Karpas-422 (cell line): ENCODE results near the gene BEND5. TPM values are rescaled to one million over a fixed set of nuclear protein-coding genes. Genes with fewer than 3 reads are reported as not detected.

ENCODE experiments used
- DNase-seq: peaks from one replicate; pipeline ENCODE4 v3.0.0-alpha.2; 2015
- H2AFZ ChIP-seq: fragments of 200-600 bp; sonication (generic); 2 replicates; pipeline ENCODE4 v1.6.1; 2014; ENCODE audit warnings: antibody characterized with exemption, low read length, mixed read lengths
- H3K27ac ChIP-seq: fragments of 200-600 bp; sonication (generic); 2 replicates; pipeline ENCODE4 v1.5.1; 2014; ENCODE audit warnings: mild to moderate bottlenecking, low read length, moderate library complexity
- H3K27me3 ChIP-seq: fragments of 200-600 bp; sonication (generic); 2 replicates; pipeline ENCODE4 v1.6.1; 2014; ENCODE audit warnings: low read length, mixed read lengths
- H3K36me3 ChIP-seq: fragments of 200-600 bp; sonication (generic); 2 replicates; pipeline ENCODE4 v1.6.1; 2014; ENCODE audit warnings: low read length, mixed read lengths; ENCODE audit not compliant: insufficient read depth
- H3K4me1 ChIP-seq: fragments of 200-600 bp; sonication (generic); 2 replicates; pipeline ENCODE4 v1.6.1; 2014; ENCODE audit warnings: mild to moderate bottlenecking, low read length, mixed read lengths
- H3K4me2 ChIP-seq: fragments of 200-600 bp; sonication (generic); 2 replicates; pipeline ENCODE4 v1.6.1; 2014; ENCODE audit warnings: low read length, low read depth, mild to moderate bottlenecking; ENCODE audit not compliant: poor library complexity, severe bottlenecking
- H3K4me3 ChIP-seq: fragments of 200-600 bp; sonication (generic); 2 replicates; pipeline ENCODE4 v1.5.1; 2014; ENCODE audit warnings: mild to moderate bottlenecking, antibody characterized with exemption, low read length, mixed read lengths
- H3K79me2 ChIP-seq: fragments of 200-600 bp; sonication (generic); 2 replicates; pipeline ENCODE4 v1.6.1; 2014; ENCODE audit warnings: mild to moderate bottlenecking, low read length, mixed read lengths
- H3K9ac ChIP-seq: fragments of 200-600 bp; sonication (generic); 2 replicates; pipeline ENCODE4 v1.6.0; 2014; ENCODE audit warnings: low read length
- H3K9me2 ChIP-seq: fragments of 200-600 bp; sonication (generic), shearing (Covaris generic); replicated peaks from 2 replicates; pipeline ENCODE4 v1.6.0; 2014; ENCODE audit warnings: mild to moderate bottlenecking, low read length, moderate library complexity; ENCODE audit not compliant: insufficient read depth
- H3K9me3 ChIP-seq: fragments of 300-700, 200-600 bp; sonication (generic); 2 replicates; pipeline ENCODE4 v1.6.1; 2014; ENCODE audit warnings: low read length, mixed read lengths
- H4K20me1 ChIP-seq: fragments of 200-600 bp; sonication (generic); 2 replicates; pipeline ENCODE4 v1.6.1; 2014; ENCODE audit warnings: mild to moderate bottlenecking, antibody characterized with exemption, low read length, low read depth; ENCODE audit not compliant: insufficient read depth
- total RNA-seq: library from RNA; depleted of rRNA; stranded (reverse); fragments of >200 nt; shearing (Covaris generic); gene quantifications from 2 replicates; pipeline ENCODE4 v1.2.3, GENCODE V29; 2014; ENCODE audit warnings: low replicate concordance

The BEND5 gene
- total RNA-seq, 1 experiment from 2014 or later, result not detected

- Histone ChIP-seq H3K4me3 (no peak overlapping the region), H3K27ac (no peak overlapping the region), H2AFZ (no peak overlapping the region), H4K20me1 (no peaks in the 10 kb centered on the region), H3K9me2 (no peaks in the 10 kb centered on the region), H3K9me3 (no peaks in the 10 kb centered on the region), H3K9ac (no peak overlapping the region), H3K27me3 (no peaks in the 10 kb centered on the region), H3K79me2 (no peaks in the 10 kb centered on the region), H3K36me3 (no peaks in the 10 kb centered on the region), H3K4me2 (no peak overlapping the region), H3K4me1 (no peaks in the 10 kb centered on the region)
- DNase-seq, result no peak
Measured at GRCh38 chr1:48693674-48694320, 82.9 kb downstream of the BEND5 start.

GRCh38 chr1:48693180-48693579, 83.5 kb downstream of the BEND5 start:
- DNase-seq, result no peak
- Histone ChIP-seq H4K20me1 (no peaks in the 10 kb centered on the region), H3K27ac (no peak overlapping the region), H3K36me3 (no peaks in the 10 kb centered on the region), H3K4me1 (no peaks in the 10 kb centered on the region), H3K9me2 (no peaks in the 10 kb centered on the region), H2AFZ (no peak overlapping the region), H3K79me2 (no peaks in the 10 kb centered on the region), H3K9me3 (no peaks in the 10 kb centered on the region), H3K4me2 (no peak overlapping the region), H3K9ac (no peak overlapping the region), H3K4me3 (no peak overlapping the region), H3K27me3 (no peaks in the 10 kb centered on the region)

- no peak overlapping the region for H3K9ac ChIP-seq
- H3K4me2 ChIP-seq, result no peak overlapping the region
- H2AFZ ChIP-seq, result no peak overlapping the region
Measured at GRCh38 chr1:48692235-48692634, 84.5 kb downstream of the BEND5 start.

GRCh38 chr1:48691429-48692001, 85.2 kb downstream of the BEND5 start:
- no peaks in the 10 kb centered on the region for H3K27me3 ChIP-seq
- H3K36me3 ChIP-seq, result no peaks in the 10 kb centered on the region
- H3K79me2 ChIP-seq, result no peaks in the 10 kb centered on the region
- no peaks in the 10 kb centered on the region for H3K9me2 ChIP-seq
- H3K9ac ChIP-seq, result no peak overlapping the region
- H3K4me2 ChIP-seq, result no peak overlapping the region
- DNase-seq, result no peak
- H3K9me3 ChIP-seq, result no peaks in the 10 kb centered on the region
- H3K4me1 ChIP-seq, result no peaks in the 10 kb centered on the region
- no peak overlapping the region for H2AFZ ChIP-seq
- H3K27ac ChIP-seq, result no peak overlapping the region
- no peaks in the 10 kb centered on the region for H4K20me1 ChIP-seq
- no peak overlapping the region for H3K4me3 ChIP-seq

More at GRCh38 chr1:48692235-48692634, 84.5 kb downstream of the BEND5 start:
- Histone ChIP-seq H4K20me1 (no peaks in the 10 kb centered on the region), H3K4me3 (no peak overlapping the region), H3K79me2 (no peaks in the 10 kb centered on the region), H3K36me3 (no peaks in the 10 kb centered on the region), H3K9me3 (no peaks in the 10 kb centered on the region), H3K27ac (no peak overlapping the region), H3K9me2 (no peaks in the 10 kb centered on the region), H3K27me3 (no peaks in the 10 kb centered on the region), H3K4me1 (no peaks in the 10 kb centered on the region)
- DNase-seq, result no peak

- Histone ChIP-seq H3K36me3 (no peaks in the 10 kb centered on the region), H2AFZ (no peak overlapping the region), H3K4me1 (no peaks in the 10 kb centered on the region), H4K20me1 (no peaks in the 10 kb centered on the region), H3K4me3 (no peak overlapping the region), H3K27ac (no peak overlapping the region), H3K27me3 (no peaks in the 10 kb centered on the region), H3K79me2 (no peaks in the 10 kb centered on the region), H3K9me3 (no peaks in the 10 kb centered on the region), H3K9ac (no peak overlapping the region), H3K4me2 (no peak overlapping the region), H3K9me2 (no peaks in the 10 kb centered on the region)
- DNase-seq, result no peak
Measured at GRCh38 chr1:48688102-48688760, 88.5 kb downstream of the BEND5 start.

- no peaks in the 10 kb centered on the region for H3K4me1 ChIP-seq
- no peaks in the 10 kb centered on the region for H3K9me2 ChIP-seq
- no peak overlapping the region for H3K9ac ChIP-seq
- H3K27me3 ChIP-seq, result no peaks in the 10 kb centered on the region
- H3K79me2 ChIP-seq, result no peaks in the 10 kb centered on the region
- no peak overlapping the region for H3K4me2 ChIP-seq
- no peaks in the 10 kb centered on the region for H3K9me3 ChIP-seq
- H3K36me3 ChIP-seq, result no peaks in the 10 kb centered on the region
- DNase-seq, result no peak
- H2AFZ ChIP-seq, result no peak overlapping the region
- H3K27ac ChIP-seq, result no peak overlapping the region
- H4K20me1 ChIP-seq, result no peaks in the 10 kb centered on the region
- H3K4me3 ChIP-seq, result no peak overlapping the region
Measured at GRCh38 chr1:48687282-48688045, 89.2 kb downstream of the BEND5 start.

GRCh38 chr1:48686159-48686558, 90.5 kb downstream of the BEND5 start:
- Histone ChIP-seq H3K36me3 (no peaks in the 10 kb centered on the region), H3K4me3 (no peak overlapping the region), H3K27me3 (no peaks in the 10 kb centered on the region), H3K9me2 (no peaks in the 10 kb centered on the region), H3K27ac (no peak overlapping the region), H3K9ac (no peak overlapping the region), H4K20me1 (no peaks in the 10 kb centered on the region), H3K9me3 (no peaks in the 10 kb centered on the region), H3K79me2 (no peaks in the 10 kb centered on the region), H3K4me2 (no peak overlapping the region), H2AFZ (no peak overlapping the region), H3K4me1 (no peaks in the 10 kb centered on the region)
- DNase-seq, result no peak

GRCh38 chr1:48684381-48684780, 92.3 kb downstream of the BEND5 start:
- Histone ChIP-seq H3K79me2 (no peaks in the 10 kb centered on the region), H3K4me3 (no peak overlapping the region), H3K9ac (no peak overlapping the region), H3K9me2 (no peaks in the 10 kb centered on the region), H3K27me3 (no peaks in the 10 kb centered on the region), H3K27ac (no peak overlapping the region), H2AFZ (no peak overlapping the region), H3K4me2 (no peak overlapping the region), H3K9me3 (no peaks in the 10 kb centered on the region), H3K4me1 (no peaks in the 10 kb centered on the region), H3K36me3 (no peaks in the 10 kb centered on the region), H4K20me1 (no peaks in the 10 kb centered on the region)
- DNase-seq, result no peak
